SHP77 treated with DMSO at 0.1 percent for 48 hours (cell line): ENCODE results near the gene C19orf53.
"Not testable (repeated sequence)": the region's sequence is repeated elsewhere in the genome, so short reads cannot be mapped to it uniquely, and the experiment has no call there.

ENCODE experiments used
- DNase-seq: peaks from one replicate; lab custom pipeline; 2025; lab: John Stamatoyannopoulos, UW

C19orf53 gene

GRCh38 chr19:13774217-13775191 is at the start of gene C19orf53:
Gene C19orf53, plus strand, starts transcription at chr19:13774456. Its CDS starts 22 bp downstream, at chr19:13774478.
- peak; percentile 72 for DNase-seq

GRCh38 chr19:13726323-13726722 is 47.9 kb upstream of the C19orf53 start:
- no peak for DNase-seq

- DNase-seq: no peak
Measured at GRCh38 chr19:13727798-13728197, 46.5 kb upstream of the C19orf53 start.

GRCh38 chr19:13729859-13730258 is 44.4 kb upstream of the C19orf53 start:
- no peak for DNase-seq

DNA sequence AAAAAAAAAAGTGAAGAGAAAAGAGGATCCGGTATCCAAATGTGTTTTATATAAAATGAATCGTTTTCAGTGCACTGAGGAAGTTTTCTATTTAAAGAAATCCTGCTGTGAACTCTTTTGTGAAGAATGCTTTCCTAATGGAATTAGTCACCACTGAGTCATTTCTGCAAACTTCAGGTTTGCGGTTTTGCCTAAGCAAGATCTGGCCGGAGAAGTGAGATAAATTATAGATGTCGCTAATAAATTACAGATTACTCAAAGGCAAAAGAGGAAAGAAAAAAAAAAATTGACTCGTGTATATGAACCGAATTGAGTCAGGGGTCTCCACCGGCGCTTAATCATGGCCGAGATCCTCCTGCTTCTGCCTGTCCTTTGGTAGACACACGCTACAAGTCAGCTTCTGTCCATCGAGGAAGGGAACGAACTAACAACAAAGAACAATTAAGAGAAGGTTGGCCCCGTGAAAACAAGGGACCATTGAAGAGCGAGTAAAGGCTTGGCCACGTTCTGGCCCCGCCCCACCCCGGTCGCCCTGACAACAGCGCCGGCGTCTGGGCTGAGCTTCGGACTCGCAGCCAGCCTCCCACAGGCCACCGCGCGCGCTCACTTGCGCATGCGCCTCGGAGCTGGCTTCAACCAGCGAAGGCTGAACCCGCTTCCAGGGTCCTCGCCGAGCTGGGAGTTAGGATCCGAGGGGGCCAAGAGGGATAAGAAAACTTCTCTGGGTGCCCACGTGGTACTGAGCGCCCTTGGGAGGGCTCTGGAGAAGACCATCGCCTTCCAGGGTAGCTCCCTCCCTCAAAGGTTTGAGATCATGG is 42.9 kb upstream of the C19orf53 start:
- peak; percentile 85 for DNase-seq

DNA sequence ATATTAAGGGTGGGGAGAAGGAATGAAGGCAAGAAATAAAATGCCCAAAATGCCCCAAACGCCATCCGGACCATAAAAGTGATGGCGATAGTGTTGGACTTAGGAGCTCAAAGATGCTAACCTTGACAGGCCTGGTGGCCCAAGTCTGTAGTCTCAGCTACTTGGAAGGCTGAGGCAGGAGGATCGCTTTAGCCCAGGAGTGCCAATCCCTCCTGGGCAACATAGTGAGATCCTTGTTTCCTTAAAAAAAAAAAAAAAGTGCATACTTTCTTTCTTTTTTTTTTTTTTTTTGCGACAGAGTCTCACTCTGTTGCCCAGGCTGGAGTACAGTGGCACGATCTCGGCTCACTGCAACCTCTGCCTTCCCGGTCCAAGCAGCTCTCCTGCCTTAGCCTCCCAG is 41.9 kb upstream of the C19orf53 start:
- DNase-seq: no peak

- no peak for DNase-seq
Measured at GRCh38 chr19:13734751-13735150, 39.5 kb upstream of the C19orf53 start.

GRCh38 chr19:13738073-13738472 is 36.2 kb upstream of the C19orf53 start:
- no peak for DNase-seq

DNA sequence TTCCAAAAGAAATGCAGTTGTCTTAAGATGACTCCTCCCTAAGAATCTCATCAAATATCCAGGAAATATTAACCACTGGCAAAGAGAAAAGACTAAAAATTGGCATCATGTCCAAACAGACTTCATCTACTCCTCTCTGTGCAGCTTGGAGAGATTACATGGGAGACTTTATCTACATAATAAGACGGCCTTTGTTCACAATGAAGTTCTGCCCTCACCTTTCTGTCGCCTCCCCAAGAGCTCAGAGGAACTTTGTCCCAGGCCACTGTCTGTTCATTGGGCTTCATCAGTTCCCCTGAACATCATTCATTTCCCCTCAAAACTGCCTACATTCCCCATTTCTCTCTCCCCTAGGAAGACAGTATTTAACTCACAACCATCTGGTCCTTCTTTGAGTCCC is 32.4 kb upstream of the C19orf53 start:
- DNase-seq: no peak

- no peak for DNase-seq
Measured at GRCh38 chr19:13742756-13743155, 31.5 kb upstream of the C19orf53 start.

GRCh38 chr19:13744174-13744573 is 30.1 kb upstream of the C19orf53 start:
- DNase-seq: no peak

- DNase-seq: no peak
Measured at GRCh38 chr19:13747098-13747453, 27.2 kb upstream of the C19orf53 start.

- no peak for DNase-seq
Measured at GRCh38 chr19:13748169-13748828, 26.0 kb upstream of the C19orf53 start.

DNA sequence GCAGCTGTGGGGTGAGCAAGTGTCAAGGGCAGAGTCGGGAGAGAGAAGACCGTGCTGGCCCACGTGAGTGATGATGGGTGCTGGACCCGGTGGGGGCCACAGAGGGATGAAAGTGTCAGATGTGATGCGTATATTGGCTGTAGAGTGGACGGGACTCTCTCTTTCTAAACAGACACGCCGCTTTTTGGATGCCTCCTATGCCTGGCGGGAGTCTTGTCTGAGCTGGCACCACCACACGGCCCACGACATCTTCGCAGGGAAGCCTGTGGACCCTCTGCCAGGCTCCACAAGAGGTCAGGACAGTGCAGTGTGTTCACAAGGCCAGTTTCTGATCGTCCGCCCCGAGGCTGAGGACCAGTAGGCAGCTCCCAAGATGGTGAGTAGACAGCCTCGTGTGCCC is 22.8 kb upstream of the C19orf53 start:
- DNase-seq: no peak

- not testable (repeated sequence) for DNase-seq
Measured at GRCh38 chr19:13753622-13754021, 20.6 kb upstream of the C19orf53 start.

DNA sequence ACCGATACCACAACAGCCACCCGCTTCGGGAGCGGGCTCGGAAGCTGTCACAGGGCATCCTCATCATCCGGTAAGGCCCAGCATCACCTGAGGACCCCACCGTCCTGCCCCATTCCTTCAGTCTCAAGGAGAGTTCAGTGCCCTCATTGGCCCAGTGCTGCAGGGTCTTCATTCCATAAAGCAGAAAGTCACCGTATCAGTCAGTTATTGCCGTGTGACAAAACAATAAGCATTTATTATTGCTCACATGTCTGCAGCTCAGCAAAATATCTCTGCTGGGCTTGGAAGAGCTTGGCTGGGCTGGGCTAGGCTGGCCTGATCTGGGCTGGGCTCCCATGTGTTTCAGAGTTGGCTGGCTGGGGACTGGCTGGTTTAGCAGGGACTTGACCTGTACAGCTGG is 18.0 kb upstream of the C19orf53 start:
- no peak for DNase-seq

DNA sequence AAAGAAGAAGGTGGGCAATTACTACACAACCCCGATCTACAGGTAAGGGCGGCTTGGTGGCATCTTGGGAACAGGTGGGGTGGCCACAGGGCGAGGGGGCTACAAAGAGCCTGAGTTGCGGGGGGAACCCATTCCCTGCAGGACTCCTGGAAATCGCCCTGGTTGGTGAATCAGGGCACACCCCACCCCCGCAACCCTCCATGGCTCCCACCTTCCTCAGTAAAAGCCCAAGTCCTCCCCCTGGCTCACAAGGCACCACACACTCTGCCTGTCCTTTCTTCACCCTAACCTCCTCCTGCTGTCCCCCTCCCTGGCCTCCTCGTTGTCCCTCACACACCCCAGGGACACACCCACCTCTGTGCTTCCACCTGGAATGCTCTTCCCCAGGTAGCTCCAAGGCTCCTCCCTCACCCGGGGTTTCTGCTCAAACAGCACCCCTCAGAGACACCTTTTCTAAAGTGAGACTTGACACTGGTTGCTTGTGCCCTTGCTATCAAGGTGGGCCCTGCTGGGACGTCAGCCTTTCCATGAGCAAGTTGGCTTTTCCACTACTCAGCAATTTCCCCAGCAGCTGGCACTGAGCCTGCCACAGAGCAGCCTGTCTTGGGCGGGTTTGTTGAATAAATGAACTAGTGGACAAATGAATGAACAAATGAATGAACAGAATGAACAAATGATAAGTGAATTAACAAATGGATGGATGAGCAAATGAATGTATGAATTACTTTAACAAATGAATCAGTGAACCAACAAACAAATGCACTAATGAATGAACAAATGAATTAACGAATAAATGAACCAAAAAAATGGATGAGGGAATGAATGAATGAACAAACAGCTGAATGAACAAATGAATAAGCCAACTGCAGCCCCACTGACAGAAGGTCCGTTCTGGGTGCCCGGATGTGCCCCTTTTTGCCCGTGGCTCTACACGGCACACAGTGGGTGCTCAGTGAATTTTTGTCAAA is 16.2 kb upstream of the C19orf53 start:
- no peak for DNase-seq

GRCh38 chr19:13758795-13759194 is 15.5 kb upstream of the C19orf53 start:
- DNase-seq: no peak

- DNase-seq: no peak
Measured at GRCh38 chr19:13761423-13761822, 12.8 kb upstream of the C19orf53 start.

DNA sequence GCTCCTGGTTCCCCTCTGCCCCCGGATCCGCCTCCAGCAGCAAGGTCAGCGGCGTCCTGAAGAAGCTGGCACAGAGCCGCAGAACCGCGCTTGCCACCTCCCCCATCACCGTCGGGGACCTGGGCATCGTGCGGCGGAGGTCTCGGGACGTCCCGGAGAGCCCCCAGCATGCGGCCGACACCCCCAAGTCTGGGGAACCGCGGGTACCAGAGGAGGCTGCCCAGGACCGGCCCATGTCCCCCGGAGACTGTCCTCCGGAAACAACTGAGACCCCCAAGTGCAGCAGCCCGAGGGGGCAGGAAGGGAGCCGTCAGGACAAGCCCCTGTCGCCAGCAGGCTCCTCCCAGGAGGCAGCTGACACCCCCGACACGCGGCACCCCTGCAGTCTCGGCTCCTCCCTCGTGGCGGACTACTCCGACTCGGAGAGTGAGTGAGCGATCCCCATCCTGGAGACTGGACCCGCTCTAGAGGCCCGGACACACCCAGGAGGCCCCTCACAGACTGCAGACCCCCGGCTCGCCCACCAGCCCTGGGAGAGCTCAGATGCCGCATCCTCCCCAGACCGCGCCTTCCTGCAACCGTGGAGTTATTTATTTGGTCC is 11.5 kb upstream of the C19orf53 start:
- DNase-seq: no peak

GRCh38 chr19:13763265-13763664 is 11.0 kb upstream of the C19orf53 start:
- DNase-seq: no peak
